ENCODE results near the gene GAS7. TPM values are rescaled to one million over a fixed set of nuclear protein-coding genes. Genes with fewer than 3 reads are reported as not detected.

The GAS7 gene
- total RNA-seq, 1 experiment from 2014 or later: 6.0 TPM

GRCh38 chr17:10114931-10115535, 83.4 kb downstream of the GAS7 start:
- no peaks in the 10 kb centered on the region for H3K27me3 ChIP-seq (ENCODE audit: insufficient read depth, low read length)
- no peak overlapping the region for H3K4me2 ChIP-seq (ENCODE audit: insufficient read depth, insufficient read length, low read length)
- H3K4me1 Mint-ChIP-seq: peaks cover 32 to 36% of the 10 kb centered on the region in 2 experiments
- H4K8ac ChIP-seq (replicated peaks; ENCODE audit: insufficient read length, low read depth, low read length): no peak overlapping the region
- no peaks in the 10 kb centered on the region for H3K23me2 ChIP-seq (ENCODE audit: insufficient read length, low read depth, low read length, poor library complexity, severe bottlenecking)
- H3K23ac ChIP-seq (ENCODE audit: insufficient read length, low read depth, low read length): no peak overlapping the region
- peak overlapping the region; percentile 6 for H3K18ac ChIP-seq (ENCODE audit: insufficient read length, low read depth, low read length)
- no peak for TF ChIP-seq CTCF (conservative IDR thresholded peaks at IDR 0.05)
- H3K27ac ChIP-seq (ENCODE audit: insufficient read length, low read depth, low read length): no peak overlapping the region
- H3K27ac Mint-ChIP-seq: peak overlapping the region in 1 of 3 experiments; percentile 69; a peak in 2 of 7 replicates
- H2AK5ac ChIP-seq (ENCODE audit: insufficient read length, low read length): no peak overlapping the region
- H2BK12ac ChIP-seq (ENCODE audit: insufficient read length, low read depth, low read length): no peak overlapping the region
- no peak overlapping the region for H2BK5ac ChIP-seq (ENCODE audit: insufficient read length, low read length)
- no peak overlapping the region for H3K56ac ChIP-seq (ENCODE audit: insufficient read length, low read depth, low read length)
- WGBS (ENCODE audit: extremely low coverage, insufficient read length, low lambda C conversion rate): no CpG with 5 or more reads among the region's 11 CpGs
- no peak overlapping the region for H2AFZ ChIP-seq (ENCODE audit: low read length)
- no peaks in the 10 kb centered on the region for H3K36me3 Mint-ChIP-seq (ENCODE audit: insufficient read depth in 1 of 3, low read depth in 3 of 3)
- peaks cover 10% of the 10 kb centered on the region; the same call in 1 of the 2 replicates for H3K4me1 ChIP-seq (ENCODE audit: insufficient read depth, low read length)
- H2BK120ac ChIP-seq (ENCODE audit: low read depth, low read length, poor library complexity, severe bottlenecking): no peak overlapping the region
- DNase-seq: no peak
- no peaks in the 10 kb centered on the region; the same call in none of the 2 replicates for H3K27me3 Mint-ChIP-seq (ENCODE audit: low read depth)
- no peak overlapping the region for H3K4ac ChIP-seq (ENCODE audit: low read depth, low read length)
- H4K5ac ChIP-seq (ENCODE audit: insufficient read length, low read depth, low read length): no peak overlapping the region
- no peaks in the 10 kb centered on the region for H4K20me1 ChIP-seq (ENCODE audit: control insufficient read depth, insufficient read depth, insufficient read length)
- H3K4me3 Mint-ChIP-seq: no peak overlapping the region
- H2BK15ac ChIP-seq (ENCODE audit: low read depth, low read length): no peak overlapping the region
- H4K91ac ChIP-seq (ENCODE audit: insufficient read length, low read depth, low read length): peak overlapping the region; percentile 50
- 0 out of 5 replicates have a peak, but pooled peaks cover 0 to 3% of the 10 kb centered on the region in 2 experiments for H3K9me3 Mint-ChIP-seq
- H2BK20ac ChIP-seq (ENCODE audit: low read depth, low read length, poor library complexity, severe bottlenecking): no peak overlapping the region
- H3K14ac ChIP-seq (ENCODE audit: insufficient read depth, low read length): no peak overlapping the region; the same call in 1 of the 2 replicates
- no peaks in the 10 kb centered on the region for H3K79me1 ChIP-seq (ENCODE audit: insufficient read depth, low read depth, low read length, poor library complexity, severe bottlenecking)
- H3K79me2 ChIP-seq (ENCODE audit: insufficient read depth, low read length): no peaks in the 10 kb centered on the region
- no peaks in the 10 kb centered on the region for H3K9me3 ChIP-seq (ENCODE audit: control insufficient read depth, low read depth, low read length)
- no peak overlapping the region for H3K9ac ChIP-seq (ENCODE audit: extremely low read depth, insufficient read length, low read length)
- H3T11ph ChIP-seq (ENCODE audit: low read length): no peak overlapping the region
